Neural crest cell (in vitro differentiated cells): ENCODE results near the gene LENG8. TPM values are rescaled to one million over a fixed set of nuclear protein-coding genes. Genes with fewer than 3 reads are reported as not detected.

ENCODE experiments used
- DNase-seq: peaks from one replicate; pipeline ENCODE4 v3.0.0; 2021; ENCODE audit warnings: low read depth, mixed read lengths, low spot score
- H3K27ac Mint-ChIP-seq: one replicate; pipeline ENCODE4 v1.8.0; 2021; ENCODE audit warnings: mild to moderate bottlenecking, mixed read lengths; ENCODE audit not compliant: unreplicated experiment
- H3K27me3 Mint-ChIP-seq: 2 replicates; pipeline ENCODE4 v1.8.0; 2021; ENCODE audit warnings: low read depth, mild to moderate bottlenecking, mixed read lengths
- H3K36me3 Mint-ChIP-seq: 2 replicates; pipeline ENCODE4 v1.8.0; 2021; ENCODE audit warnings: low read depth, mild to moderate bottlenecking, mixed read lengths
- H3K4me1 Mint-ChIP-seq: 2 replicates; pipeline ENCODE4 v1.8.0; 2021; ENCODE audit warnings: mixed read lengths
- H3K4me3 Mint-ChIP-seq: one replicate; pipeline ENCODE4 v1.8.0; 2021; ENCODE audit warnings: mild to moderate bottlenecking, mixed read lengths
- H3K9me3 Mint-ChIP-seq: 2 replicates; pipeline ENCODE4 v1.8.0; 2021; ENCODE audit warnings: mixed read lengths
- CTCF ChIP-seq: fragments of 200-600 bp; sonication (generic); conservative IDR thresholded peaks from 2 replicates; pipeline ENCODE4 v1.5.0; 2021; ENCODE audit warnings: antibody characterized with exemption, mild to moderate bottlenecking
- total RNA-seq: library from RNA; stranded (reverse); gene quantifications from 2 replicates; pipeline ENCODE4 v1.2.1, GENCODE V29; 2021

Gene LENG8
- total RNA-seq, 1 donor from 2014 or later: 161 TPM

GRCh38 chr19:54460230-54461005 is 11.4 kb downstream of the LENG8 start:
- H3K9me3 Mint-ChIP-seq: no peaks in the 10 kb centered on the region
- peaks cover 8% of the 10 kb centered on the region for H3K36me3 Mint-ChIP-seq
- peaks cover 10% of the 10 kb centered on the region for H3K4me1 Mint-ChIP-seq
- no peak for TF ChIP-seq CTCF
- H3K27me3 Mint-ChIP-seq: peaks cover 14% of the 10 kb centered on the region
- H3K4me3 Mint-ChIP-seq: peak overlapping the region; percentile 82
- no peak for DNase-seq
- no peak overlapping the region for H3K27ac Mint-ChIP-seq

GRCh38 chr19:54461210-54461609 is 12.2 kb downstream of the LENG8 start:
- peaks cover 8% of the 10 kb centered on the region for H3K36me3 Mint-ChIP-seq
- H3K27ac Mint-ChIP-seq: no peak overlapping the region

GRCh38 chr19:54461613-54462012 is 12.6 kb downstream of the LENG8 start:
- no peak overlapping the region for H3K27ac Mint-ChIP-seq
- H3K9me3 Mint-ChIP-seq: no peaks in the 10 kb centered on the region
- peaks cover 8% of the 10 kb centered on the region for H3K36me3 Mint-ChIP-seq
- peaks cover 10% of the 10 kb centered on the region for H3K4me1 Mint-ChIP-seq
- no peak for DNase-seq
- TF ChIP-seq CTCF: no peak
- H3K4me3 Mint-ChIP-seq: peak overlapping the region; percentile 47
- peaks cover 21% of the 10 kb centered on the region for H3K27me3 Mint-ChIP-seq

More at GRCh38 chr19:54461210-54461609, 12.2 kb downstream of the LENG8 start:
- Mint-ChIP-seq H3K4me1 (peaks cover 10% of the 10 kb centered on the region), H3K9me3 (no peaks in the 10 kb centered on the region), H3K4me3 (peak overlapping the region; percentile 47), H3K27me3 (peaks cover 18% of the 10 kb centered on the region)
- DNase-seq: no peak
- TF ChIP-seq CTCF: no peak

- no peaks in the 10 kb centered on the region for H3K9me3 Mint-ChIP-seq
- no peak for DNase-seq
- peaks cover 21% of the 10 kb centered on the region for H3K27me3 Mint-ChIP-seq
- no peak overlapping the region for H3K27ac Mint-ChIP-seq
- peaks cover 10% of the 10 kb centered on the region for H3K4me1 Mint-ChIP-seq
- no peak for TF ChIP-seq CTCF
- H3K36me3 Mint-ChIP-seq: peaks cover 8% of the 10 kb centered on the region
- peak overlapping the region; percentile 47 for H3K4me3 Mint-ChIP-seq
Measured at GRCh38 chr19:54462047-54462654, 13.2 kb downstream of the LENG8 start.

DNA sequence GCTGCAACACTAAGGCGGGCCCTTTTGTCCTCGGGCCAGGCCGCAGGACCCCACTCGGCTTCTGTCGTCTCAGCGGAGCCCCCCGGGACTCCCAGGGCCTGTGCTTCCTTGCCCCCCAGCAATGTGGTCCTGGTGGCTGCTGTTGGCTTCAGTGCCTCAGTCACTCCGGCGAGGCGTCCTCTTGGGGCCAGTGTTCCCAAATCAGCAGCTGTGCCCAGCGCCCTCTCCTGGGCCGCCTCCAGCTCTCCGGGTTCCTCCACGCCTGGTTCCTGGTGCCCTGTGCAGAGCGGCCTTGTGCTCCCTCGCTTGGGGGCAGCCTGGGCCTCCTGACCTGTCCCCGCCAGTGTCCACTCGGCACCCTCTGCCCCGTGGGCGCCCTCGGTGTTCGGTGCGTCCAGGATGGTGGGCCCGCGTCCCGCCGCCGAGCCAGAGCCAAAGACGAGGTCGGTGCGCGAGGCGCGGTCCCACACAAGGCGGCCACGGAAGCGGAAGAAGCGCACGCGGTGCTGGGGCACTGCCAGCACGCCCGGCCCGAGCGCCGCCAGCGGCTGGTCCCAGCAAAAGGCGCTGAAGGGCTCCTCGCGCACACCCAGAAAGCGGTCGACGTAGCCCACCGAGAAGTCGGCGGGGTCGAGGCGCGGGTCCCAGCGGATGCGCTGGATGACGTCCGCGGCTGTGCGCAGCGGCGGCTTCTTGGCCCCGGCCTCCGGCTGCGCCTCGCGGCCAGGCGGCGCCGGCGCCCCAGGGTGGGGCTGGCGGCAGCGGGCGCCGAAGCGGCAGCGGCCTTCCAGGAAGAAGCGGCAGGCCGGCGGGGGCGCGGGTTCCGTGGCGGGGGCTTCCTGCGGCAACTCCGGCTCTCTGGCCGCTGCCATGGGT is 13.9 kb downstream of the LENG8 start:
- peak overlapping the region; percentile 47 for H3K4me3 Mint-ChIP-seq
- peaks cover 26% of the 10 kb centered on the region for H3K27me3 Mint-ChIP-seq
- peak; percentile 27 for TF ChIP-seq CTCF
- H3K4me1 Mint-ChIP-seq: peaks cover 10% of the 10 kb centered on the region
- no peaks in the 10 kb centered on the region for H3K9me3 Mint-ChIP-seq
- H3K36me3 Mint-ChIP-seq: peaks cover 8% of the 10 kb centered on the region
- H3K27ac Mint-ChIP-seq: no peak overlapping the region
- peak; percentile 36 for DNase-seq
